SW480 (cell line): ENCODE data around the gene C1QTNF8.
"Not testable (repeated sequence)": the region's sequence is repeated elsewhere in the genome, so short reads cannot be mapped to it uniquely, and the experiment has no call there.

Source experiments
- DNase-seq: peaks from one replicate; pipeline ENCODE4 v3.0.0-alpha.2; 2016; ENCODE audit warnings: low spot score

The C1QTNF8 gene

DNA sequence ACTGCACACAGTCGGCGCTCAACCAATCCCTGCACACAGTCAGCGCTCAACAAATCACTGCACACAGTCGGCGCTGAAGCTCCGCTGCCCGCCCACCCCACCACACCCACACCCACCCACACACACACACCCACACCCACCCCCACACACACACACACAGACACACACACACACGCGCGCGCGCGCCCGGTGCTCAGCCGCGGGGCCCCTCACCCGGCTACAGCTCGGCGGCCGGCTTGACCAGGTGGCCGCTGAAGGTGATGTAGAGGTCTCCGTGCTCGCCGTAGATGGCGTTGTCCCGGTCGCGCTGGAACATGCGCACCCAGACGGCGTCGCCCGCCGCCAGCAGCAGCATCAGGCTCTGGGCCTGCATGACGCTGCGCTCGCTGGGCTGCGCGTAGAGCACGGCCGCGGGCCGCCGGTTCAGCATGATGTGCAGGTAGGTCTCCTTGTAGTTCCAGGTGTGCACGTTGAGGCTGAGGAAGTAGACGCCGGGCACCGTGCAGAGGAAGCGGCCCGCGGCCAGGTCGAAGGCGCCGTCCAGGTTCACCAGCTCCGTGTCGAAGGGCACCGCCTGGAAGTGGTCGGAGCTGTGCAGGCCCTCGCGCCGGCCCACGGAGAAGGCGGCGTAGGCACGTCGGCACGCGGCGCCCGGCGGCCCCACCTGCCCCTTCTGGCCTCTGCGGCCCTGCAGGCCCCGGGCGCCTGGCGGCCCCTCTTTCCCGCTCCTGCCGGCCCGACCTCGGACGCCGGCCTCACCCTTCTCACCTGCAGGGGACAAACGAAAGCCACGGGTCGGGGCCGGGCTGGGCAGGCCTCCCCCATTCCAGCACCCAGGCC lies 2.5 kb downstream of the C1QTNF8 start:
- DNase-seq, result peak; percentile 79

- not testable (repeated sequence) for DNase-seq
These were observed 3.3 kb downstream of the C1QTNF8 start for GRCh38 chr16:1092685-1093283.

DNA sequence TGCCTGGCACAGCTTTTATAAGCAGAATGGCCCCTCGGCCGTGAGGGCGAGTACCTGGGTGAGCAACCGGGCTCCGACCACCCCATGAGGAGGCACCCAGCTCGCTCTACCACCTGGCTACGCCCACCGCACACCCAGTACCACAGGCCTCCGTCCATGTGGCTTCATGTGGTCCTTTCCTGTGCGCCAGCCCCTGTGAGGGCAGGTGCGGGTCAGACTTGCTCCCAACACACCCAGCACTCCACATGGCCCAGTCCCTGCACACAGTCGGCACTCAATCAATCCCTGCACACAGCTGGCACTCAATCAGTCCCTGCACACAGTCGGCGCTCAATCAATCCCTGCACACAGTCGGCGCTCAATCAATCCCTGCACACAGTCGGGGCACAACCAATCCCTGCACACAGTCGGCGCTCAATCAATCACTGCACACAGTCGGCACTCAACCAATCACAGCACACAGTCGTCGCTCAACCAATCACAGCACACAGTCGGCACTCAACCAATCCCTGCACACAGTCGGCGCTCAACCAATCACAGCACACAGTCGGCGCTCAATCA lies 4.0 kb downstream of the C1QTNF8 start:
- no peak for DNase-seq

DNA sequence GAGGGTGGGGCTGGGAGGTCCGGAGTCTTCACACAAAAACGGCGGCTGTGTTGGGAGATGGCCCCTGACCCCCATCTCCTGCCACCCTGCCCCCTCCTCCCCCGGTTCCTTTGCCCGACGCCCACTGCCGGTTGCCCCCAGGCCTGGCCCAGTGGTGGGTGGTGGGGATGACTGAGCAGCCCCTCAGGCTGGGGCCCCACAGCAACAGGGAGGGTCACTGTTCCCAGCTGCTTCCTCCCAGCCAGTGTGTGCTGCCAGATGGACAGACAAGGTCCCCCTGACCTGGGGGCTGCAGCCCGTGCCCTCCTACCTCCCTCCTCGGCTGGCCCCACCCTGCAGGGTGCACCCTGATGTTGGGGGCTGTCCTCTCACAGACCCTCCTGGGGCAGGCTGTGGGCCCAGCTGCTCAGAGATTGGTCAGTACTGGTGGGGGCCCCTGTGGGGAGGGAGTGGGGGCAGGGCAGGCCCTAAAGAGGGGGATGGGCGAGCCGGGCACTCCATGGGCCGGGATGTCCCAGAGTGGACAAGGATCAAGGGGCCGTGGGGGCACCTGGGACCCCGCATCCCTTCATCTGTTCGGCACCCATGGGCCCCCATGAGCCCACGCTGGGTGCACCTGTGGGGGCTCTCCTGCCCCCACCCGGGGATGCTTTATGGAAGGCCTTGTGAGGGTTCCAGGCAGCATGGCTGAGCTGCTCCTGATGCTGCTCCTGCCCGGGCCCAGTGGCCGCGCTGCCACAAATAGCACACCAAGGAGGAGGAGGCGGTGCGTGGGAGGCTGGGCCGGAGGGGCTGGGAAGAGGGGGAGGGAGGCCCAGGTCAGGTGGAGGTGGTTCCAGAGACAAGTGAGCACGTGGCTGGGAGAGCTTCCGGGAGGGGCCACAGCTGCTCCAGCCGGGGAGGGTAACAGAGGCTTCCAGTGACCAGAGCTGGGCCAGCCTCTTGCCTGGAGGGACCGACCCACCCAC lies 5.1 kb downstream of the C1QTNF8 start:
- no peak for DNase-seq

- peak; percentile 56 for DNase-seq
These were observed 6.0 kb downstream of the C1QTNF8 start for GRCh38 chr16:1089822-1090619.

GRCh38 chr16:1089439-1089821 lies 6.6 kb downstream of the C1QTNF8 start:
- DNase-seq, result no peak

DNA sequence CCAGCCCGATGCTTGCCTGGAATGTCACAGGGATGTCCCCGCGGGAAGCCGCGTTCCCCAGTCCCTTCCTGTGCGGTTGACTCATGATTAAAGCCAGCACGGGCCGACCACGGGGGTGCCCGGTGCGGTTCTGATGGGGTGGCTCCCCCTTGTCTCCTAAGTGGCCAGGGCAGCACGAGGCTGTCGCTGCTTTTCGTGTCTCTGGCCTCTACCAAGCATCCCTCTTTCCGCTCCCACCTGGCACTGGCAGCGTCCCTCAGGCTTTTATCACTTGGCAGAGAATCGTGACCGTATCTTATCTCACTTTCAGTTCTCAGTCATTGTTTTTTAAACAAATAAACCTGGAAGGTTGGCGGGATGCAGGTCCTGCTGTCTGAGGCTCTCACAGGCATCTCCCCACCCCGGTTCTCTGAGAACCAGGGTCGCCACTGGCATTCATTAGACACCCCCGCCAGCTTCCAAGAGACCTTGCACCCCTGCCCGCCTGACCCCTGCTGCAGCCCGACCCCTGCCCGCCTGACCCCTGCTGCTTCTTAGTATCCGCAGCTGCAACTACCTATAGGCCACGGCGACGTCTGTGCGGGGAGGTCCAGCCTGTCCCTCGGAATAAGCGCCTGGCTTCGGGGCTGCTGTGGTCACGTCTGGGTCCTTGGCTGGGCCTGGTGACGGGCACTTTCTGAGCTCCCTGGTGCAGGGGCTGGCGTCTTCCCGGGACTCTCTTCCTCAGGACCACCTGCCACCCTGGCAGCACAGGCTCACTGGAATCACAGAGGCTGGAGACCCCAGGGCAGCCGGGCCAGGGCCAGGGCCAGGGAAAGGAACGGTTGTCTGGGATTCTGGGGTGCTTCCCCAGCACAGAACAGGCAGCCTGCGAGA lies 7.5 kb downstream of the C1QTNF8 start:
- DNase-seq, result peak; percentile 56

DNA sequence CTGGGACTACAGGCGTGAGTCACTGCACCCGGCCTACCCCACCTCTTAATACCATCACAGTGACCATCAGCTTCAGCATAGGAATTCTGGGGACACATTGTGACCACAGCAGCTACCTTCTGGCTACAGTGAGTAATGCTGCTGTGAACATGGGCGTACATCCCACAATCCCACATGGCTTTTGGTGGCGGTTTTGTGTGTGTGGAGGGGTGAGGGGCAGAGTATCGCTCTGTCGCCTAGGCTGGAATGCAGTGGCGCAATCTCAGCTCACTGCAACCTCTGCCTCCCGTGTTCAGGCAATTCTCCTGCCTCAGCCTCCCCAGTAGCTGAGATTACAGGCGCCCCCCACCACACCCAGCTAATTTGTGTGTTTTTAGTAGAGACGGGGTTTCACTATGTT lies 9.6 kb downstream of the C1QTNF8 start:
- DNase-seq, result peak; percentile 79

DNA sequence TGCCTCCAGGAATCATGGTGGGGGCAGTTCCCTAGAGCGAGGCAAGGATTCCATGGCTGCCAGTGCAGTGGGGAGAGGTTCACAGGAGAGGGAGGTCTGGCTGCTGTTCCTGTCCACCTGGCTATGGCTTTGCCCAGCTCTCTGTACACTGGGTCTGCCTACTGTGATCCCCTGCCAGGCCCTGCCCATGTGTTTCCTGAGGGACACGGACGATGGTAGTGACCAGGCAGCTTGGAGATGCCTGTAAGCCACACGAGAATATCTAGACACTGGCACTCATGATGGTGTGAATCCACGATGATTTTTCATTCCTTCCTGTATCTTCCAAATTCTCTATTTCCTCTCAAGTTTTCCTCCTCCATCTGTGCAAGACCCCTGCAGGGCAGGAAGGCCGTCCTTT lies 11.1 kb downstream of the C1QTNF8 start:
- DNase-seq, result no peak

- DNase-seq, result peak; percentile 49
These were observed 12.9 kb downstream of the C1QTNF8 start for GRCh38 chr16:1082952-1083675.

GRCh38 chr16:1082266-1082951 lies 13.6 kb downstream of the C1QTNF8 start:
- peak; percentile 79 for DNase-seq

- no peak for DNase-seq
These were observed 14.2 kb downstream of the C1QTNF8 start for GRCh38 chr16:1081734-1082265.

DNA sequence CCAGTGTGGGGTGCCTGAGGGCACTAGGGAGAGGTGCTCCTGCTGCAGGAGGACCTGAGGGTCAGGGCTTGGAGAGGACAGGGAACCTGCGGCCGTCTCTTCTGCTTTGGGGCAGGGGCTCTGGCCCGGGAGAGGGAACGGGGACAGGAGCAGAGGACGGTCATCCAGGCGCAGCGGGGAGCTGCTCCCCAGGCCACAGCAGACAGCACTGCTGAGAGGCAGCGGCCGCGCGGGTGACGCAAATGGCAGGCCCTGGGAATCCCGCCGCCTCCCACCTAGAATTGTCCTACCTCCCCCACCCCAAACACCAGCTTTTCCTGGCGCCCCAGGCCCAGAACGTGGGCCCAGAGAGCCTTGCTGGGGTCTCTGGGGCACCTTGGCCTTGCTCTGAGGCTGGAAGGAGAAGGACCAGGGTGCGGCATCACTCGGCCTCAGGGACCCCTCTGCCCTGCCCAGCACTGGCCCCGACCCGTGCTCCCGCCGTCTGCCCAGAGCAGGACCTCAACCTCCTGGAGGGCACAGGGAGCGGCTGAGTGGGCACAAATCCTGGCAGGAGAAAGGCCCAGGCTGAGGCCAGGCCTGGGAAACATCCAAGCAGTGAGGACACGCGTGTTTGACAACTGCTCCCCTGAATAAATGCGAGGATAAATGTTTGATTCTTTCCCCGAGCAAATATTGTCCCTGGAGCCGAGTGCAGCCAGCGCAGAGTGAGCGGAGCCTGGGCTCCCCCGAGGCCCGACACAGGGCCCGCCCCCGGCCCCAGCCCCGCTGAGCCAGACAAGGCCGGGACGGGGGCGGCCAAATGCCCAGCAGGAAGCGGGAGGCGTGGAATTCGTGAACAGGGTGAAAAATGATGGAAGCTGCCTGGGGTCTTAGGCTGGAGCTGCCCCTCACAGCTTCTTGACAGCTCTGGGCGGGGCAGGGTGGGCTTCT lies 15.0 kb downstream of the C1QTNF8 start:
- DNase-seq, result no peak

GRCh38 chr16:1079786-1080525 lies 16.1 kb downstream of the C1QTNF8 start:
- DNase-seq, result no peak

GRCh38 chr16:1079341-1079740 lies 16.7 kb downstream of the C1QTNF8 start:
- DNase-seq, result no peak

GRCh38 chr16:1078579-1079021 lies 17.4 kb downstream of the C1QTNF8 start:
- DNase-seq, result peak; percentile 84
